Nucleus accumbens (tissue), 56 donors: ENCODE measurements around the gene DACT3.

ENCODE experiments used
- DNase-seq, 56 donors: peaks; one replicate each; lab custom pipeline; 2025; lab: John Stamatoyannopoulos, UW

The DACT3 gene

DNA sequence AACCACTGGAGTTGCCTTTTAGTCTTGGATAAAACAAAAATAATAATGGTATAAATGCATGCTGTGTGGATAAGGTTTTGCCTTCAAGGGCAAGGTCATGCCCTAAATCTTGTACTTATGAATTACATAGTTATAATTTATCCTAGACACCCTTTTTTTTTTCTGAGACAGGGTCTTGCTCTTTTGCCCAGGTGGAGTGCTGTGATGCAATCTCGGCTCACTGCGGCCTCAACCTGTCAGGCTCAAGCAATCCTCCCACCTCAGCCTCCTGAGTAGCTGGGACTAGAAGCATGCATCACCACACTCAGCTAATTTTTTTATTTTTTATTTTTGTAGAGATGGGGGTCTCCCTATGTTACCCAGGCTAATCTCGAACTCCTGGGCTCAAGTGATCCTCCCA is 7.7 kb upstream of the DACT3 start:
- DNase-seq: no peak

DNA sequence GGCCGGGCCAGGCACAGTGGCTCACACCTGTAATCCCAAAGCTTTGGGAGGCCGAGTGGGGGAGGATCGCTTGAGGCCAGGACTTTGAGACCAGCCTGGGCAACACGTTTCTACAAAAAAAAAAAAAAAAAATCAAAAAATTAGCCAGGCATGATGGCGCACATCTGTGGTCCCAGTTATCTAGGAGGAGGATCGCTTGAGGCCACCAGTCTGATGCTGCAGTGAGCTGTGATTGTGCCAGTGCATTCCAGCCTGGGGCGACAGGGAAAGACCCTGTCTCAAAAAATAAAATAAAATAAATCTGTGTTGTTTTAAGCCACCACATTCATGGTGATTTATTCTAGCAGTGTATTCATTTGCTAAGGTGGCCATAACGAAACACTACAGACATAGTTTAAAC is 4.1 kb upstream of the DACT3 start:
- DNase-seq: no peak

DNA sequence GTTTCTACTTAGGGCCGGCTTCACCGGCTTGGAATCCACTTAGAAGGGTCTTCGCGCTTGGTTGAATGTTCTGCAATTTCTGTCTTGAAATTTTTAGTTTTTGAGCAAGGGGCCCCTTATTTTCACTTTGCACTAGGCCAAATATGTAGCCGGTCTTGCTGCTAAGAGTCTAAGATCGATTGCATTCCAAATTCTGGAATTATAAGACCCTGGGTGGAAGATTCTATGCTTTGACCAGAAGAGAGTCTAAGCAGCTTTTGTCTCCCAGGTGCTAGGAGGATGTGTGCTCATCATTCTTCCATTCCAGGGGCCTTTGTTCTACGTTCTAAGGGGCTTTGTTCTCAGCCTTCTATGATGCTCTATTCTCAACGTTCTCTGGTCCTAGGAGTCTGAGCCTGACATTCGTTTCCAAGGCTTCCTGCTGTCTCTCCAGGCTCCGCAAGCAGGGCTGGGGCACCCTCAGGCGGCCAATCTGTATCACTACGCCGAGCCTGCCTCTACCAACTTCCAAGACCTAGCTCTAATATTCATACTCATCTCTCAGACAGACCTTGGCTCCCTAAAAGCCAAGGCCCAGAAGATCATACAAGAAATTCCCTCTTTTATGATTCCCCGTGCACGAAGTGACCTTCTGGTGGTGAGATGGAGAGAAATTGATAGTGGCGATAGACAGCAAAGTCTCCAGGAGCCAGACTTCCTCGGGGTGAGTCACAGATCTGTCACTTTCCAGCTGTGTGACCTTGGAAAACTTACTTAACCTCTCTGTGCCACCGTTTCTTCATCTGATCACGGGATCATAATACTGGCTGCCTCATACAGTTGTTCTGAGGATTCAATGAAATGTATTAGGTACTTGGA is 982 bp upstream of the DACT3 start:
- peak; percentile 15 to 94 (median 85) for DNase-seq

DNA sequence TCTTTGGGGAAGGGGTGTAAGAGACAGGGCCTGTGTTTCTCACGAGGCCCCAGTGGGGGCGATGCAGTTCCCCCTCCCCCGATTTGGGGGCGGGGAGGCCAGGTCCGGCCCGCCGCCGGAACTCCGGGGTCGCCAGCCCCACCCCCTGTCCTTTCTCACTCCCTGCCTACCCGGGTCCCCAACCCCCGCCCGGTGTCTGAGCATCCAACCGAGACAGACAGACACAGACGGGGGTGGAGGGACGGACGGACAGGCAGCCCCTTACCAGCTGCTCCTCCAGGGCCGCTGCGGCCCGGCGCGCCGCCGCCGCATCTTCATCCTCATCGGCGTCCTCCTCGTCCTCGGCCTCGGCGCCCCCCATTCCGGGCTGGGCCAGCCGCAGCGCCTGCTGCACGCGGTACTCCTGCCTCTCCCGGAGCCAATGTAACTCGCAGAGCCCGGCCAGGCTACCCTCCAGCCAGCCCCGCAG is 397 bp downstream of the DACT3 start:
- DNase-seq: peak in 22 of 56 donors; percentile 21 to 69 (median 50)

DNA sequence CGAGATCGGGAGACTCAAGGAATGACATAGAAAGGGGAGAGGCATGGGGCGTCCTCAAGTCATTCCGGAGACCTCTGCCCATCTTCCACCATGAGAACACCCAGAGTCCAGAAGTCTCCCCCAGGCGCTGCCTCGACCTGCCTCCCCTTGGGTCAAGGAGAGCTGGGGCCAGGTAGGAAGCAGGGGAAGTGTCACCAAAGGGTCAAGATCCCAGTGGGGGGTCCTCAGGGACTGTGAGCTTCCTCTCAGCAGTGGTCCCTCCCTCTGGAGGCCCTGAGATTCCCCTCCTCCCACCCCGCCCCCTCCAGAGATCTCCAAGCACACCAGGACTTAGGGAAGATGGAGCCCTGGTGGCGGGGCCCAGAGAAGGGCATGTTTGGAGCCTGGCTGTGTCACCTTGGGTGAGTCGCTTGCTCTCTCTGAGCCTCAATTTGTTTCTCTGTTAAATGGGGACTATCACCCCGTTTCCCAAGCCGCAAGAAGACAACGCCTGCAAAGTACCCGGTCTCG is 919 bp downstream of the DACT3 start:
- DNase-seq: peak in 40 of 56 donors; percentile 12 to 61 (median 42)

DNA sequence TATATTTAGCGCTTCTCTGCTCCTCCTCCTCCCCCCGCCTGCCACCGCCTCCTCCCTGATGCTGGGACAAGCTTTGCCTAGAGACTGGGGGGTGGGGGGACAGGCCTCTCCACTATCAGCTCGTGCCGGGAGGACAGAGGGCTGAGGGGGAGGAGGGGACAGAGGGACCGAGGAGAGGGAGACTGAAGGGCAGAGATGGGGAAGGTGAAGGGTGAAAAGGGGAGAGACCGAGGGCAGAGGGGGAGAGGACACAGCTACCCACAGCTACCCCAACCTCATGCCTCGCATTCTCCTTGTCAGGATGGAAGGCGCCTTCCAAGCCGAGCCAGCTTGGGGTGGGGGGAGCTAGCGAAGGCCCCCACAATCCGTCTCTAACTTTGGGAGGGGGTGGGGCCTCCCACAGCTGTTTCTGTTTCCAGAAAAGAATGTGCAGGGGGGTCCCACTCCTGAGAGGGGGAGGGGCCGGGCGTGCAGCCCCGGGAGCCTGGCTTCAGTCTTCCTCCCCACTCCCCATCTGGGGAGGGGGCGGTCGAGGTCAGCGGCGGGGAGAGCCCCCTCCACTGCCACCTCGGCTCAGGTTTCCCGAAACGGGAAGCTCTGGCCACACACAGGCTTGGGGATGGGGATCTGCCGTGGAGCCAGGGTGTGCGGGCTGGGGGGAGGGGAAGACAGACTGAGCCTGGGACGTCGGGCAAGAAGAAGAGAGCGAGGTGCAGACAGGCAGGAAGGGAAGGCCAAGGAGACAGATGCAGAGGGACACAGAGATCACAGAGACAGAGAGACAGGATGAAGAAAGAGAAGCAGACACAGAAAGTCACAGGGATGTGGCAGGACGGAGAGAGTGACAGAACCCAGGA is 1.6 kb downstream of the DACT3 start:
- peak in 50 of 56 donors; percentile 6 to 70 (median 44) for DNase-seq

DNA sequence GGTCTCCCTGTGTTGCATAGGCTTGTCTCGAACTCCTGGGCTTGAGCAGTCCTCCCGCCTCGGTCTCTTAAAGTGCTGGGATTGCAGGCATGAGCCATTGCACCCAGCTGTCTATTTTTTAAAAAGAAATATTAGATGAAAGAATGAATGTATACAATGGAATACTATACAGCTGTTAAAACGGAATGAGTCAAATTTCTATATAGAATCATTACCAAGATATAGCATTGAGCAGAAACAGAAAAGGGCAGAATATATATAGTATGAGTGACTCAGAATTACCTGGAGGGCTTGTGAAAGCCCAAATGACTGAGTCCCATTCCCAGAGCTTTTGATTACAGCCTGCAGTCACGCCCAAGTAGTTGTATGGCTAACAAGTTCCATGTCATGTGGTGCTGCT is 4.4 kb downstream of the DACT3 start:
- peak in 1 of 56 donors; percentile 8 for DNase-seq

DNA sequence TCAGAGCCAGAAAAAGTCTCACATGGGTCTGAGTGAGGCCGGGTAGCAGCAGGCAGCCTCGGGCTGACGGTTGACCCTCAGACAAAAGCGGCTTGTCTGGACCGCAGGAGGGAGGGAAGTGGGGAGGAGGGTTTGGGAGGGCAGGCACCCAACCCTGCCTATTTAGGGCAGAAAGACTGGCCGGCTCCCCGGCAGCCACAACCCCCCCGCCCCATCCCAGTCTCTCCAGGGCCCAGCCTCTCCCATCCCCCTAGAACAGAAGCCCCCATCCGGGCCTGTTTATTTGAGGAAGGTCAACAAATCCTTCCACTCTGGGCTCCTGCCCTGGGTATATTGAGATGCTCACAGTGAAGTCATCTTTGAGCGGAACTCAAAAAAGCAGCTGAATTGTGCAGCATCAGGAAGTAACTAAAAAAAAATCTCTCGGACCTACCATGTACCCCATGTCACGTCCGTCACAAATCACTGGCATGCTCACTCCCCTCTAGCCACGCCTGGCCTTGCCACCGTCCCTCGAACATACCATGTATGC is 6.3 kb downstream of the DACT3 start:
- peak in 54 of 56 donors; percentile 11 to 90 (median 73) for DNase-seq

DNA sequence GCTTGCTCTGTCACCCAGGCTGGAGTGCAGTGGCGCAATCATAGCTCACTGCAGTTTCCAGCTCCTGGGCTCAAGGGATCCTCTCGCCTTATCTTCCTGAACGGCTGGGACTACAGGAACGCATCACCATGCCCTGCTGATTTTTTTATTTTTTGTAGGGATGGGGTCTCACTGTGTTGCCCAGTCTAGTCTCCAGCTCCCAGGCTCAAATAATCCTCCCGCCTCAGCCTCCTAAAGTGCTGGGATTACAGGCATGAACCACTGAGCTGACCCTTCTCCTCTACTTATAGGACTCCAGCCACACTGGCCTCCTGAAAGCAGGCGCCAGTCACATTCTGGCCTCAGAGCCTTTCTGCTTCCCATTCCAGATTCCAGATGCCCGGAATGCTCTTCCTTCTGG is 10.5 kb downstream of the DACT3 start:
- no peak for DNase-seq

DNA sequence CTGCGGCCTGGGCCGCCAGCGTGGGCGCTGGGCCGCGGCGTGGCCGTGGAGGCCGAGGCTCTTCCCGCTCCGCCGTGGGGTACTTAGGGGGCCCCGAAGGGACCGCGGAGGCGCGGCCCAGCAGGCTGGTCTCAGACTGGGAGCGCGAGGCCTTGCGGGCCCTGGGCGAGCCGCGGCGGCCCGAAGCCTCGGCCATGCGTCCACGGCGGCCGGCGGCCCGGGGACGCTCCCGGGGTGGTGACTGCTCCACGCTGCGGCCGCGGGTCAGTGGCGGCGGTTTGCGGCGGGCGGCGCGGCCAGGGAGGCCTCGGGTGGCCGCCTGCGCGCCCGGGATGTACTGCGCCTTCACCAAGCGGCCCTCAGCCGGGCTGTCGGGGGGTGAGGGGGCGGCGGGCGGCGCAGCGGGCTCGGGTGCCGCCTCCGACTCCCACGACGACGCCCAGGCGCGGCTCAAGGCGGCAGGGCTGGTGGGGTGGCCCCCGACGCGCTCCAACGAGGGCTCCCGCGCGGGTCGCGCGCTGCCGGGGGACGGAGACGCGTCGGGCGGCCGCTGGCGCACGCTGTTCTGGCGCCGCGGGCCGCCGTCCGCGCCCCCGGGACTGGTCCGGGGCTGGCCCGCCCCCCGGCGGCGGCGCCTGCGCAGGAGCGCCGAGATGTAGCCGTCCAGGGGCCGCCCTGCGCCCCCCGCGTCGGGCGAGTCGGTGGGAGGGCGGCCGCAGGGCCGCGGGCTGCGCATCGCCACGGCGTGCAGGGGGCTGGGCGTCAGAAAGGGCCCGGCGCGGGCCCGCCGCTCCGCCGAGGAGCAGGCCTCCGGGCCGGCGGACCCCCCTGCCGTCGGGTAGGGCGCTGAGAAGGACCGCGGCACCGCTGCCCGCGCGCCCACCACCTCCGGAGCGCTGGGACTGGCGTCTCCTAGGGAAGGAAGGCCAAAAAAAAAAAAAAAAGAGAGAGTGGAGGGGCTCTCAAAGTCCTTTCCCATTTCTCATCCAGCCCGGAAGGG is 11.7 kb downstream of the DACT3 start:
- DNase-seq: no peak

DNA sequence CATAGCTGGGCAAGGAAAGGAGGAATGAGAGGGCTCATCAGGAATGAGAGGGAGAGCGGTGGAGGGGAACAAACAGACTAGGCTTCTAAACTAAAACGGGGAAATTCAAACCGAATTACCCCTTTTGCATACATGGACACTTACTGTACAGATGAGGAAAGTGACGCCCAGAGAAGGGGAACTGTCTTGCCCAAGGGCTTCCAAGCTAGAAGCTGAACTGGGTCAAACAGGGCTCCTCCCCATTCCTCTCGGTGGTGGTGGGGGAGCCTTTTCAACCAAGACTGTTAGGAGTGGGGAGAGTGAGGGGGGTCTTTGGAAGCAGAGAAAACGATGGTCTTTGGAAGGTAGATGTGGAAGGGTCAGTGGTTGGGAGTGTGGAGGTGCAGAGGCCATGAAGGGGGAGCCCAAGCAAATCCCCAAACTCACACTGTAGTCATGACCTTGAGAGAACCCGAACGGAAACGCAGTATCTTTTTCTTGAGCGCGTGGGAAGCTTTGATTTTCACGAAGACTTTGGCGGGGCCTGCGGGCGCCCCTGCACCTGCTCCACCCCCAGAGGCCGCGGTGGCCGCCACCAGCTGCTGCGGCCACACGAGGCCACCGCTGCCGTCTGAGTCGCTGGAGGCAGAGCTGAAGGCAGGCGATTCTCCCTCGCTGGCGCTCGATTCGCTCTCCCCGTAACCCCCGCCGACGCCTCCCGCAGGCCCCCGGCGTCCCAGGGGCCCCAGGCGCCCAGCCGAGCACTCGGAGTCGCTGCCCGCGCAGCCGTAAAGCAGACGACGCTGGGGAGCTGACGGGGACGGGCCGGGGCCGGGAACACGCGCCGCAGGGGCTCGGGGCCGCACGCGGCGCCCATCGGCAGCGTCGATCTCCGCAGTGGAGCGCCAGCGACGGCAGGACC is 12.7 kb downstream of the DACT3 start:
- no peak for DNase-seq

DNA sequence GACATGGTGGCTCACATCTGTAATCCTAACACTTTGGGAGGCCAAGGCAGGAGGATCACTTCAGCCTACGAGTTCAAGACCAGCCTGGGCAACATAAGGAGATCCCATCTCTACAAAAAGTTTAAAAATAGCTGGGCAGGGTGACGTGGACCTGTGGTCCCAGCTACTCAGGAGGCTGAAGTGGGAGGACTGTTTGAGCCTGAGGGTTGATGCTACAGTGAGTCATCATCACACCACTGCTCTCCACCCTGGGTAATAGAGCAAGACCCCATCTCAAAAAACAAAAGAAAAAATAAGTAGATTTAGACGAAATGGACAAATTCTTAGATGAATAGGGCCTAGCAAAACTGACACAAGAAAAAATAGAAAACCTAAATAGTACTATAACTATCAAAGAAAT is 14.6 kb downstream of the DACT3 start:
- DNase-seq: no peak

DNA sequence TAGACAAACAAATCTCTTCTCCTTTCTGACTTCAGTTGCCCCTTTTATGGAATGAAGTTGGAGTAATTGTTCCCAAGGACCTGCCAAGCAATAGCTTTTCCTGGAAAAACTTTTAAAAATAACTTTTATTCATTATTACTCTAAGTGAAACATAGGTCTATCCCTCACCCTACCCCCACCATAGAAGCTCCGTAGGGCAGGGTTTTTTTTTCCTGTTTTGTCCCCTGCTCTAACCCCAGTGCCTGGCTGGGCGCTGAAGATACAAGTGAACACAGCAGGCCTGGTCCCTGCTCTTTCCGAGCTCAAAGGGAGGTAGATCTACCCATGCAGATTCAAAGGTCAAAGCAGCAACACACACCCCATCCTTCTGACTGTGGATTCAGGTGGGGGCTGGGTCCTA is 16.3 kb downstream of the DACT3 start:
- no peak for DNase-seq

DNA sequence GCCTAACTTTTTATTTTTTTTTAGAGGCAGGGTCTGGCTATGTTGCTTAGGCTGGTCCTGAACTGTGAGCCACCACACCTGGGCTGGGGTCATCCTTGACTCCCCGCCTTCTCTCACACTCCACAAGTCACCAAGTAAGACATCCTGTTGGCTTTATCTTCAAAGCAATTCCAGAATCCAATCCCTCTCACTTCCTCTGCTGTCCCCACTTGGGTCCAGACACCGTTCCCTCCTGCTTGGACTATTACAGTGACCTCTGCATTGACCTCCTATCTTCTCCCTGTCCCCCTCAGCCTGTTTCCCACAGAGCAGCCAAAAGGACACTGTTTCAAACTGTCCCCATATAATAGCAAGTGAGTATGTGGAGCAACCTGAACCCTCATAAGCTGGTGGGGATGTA is 20.3 kb downstream of the DACT3 start:
- DNase-seq: no peak

DNA sequence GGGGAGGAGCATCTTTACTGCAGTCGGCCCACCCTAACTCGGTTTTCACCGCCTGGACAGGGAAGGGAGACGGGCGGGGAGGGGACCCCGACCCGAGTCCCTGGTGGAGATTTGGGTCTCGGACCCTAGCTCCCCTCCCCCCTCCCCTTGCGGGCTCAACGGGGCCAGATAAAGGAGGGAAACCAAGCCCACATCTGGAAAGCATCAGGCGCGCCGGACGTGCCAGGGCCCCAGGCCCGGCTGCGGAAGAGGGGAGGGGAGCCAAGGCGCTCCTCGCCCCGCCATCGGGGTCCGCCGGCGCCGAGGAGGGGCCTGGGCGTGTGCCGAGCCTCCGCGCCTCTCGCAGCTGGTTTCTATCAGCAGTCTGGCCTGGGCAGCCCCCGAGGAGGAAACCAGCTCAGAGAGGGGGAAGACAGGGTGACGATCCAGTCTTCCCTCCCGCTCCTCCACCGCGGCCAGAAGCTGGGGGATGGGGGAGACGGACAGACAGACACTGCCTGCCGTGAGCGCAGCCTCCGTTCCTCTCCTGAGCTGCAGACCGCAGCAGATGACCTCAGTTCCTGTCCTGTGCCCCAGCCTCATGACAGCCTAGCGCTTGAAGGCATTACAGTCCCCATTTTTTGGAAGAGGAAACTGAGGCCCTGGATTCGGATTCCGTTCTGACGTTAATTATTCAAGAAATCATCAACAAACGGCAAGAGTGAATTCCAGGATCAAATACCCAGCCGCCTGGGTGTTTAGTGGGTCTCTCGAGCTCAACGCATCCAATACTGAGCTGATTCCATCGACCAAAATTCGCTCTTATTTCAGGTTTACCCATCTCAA is 21.4 kb downstream of the DACT3 start:
- DNase-seq: peak in 14 of 56 donors; percentile 13 to 62 (median 30)

DNA sequence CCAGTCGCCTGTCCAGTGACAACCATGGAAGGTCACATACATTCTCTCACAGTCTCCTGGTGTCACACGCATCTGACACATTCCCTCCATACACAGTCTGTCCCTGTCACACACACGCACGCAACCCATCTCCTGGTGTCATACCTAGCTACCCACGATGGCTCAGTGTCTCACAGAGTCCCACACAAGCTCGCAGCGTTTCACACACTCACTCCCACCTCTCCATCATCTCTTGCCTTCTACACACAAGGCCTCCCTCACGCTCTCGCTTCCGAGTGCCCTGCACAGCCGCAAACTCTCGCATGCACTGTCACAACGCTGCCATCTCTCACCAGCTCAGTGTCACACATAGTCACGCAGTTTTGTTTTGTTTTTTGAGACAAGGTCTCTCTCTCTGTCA is 23.8 kb downstream of the DACT3 start:
- DNase-seq: peak in 30 of 56 donors; percentile 11 to 73 (median 32)

DNA sequence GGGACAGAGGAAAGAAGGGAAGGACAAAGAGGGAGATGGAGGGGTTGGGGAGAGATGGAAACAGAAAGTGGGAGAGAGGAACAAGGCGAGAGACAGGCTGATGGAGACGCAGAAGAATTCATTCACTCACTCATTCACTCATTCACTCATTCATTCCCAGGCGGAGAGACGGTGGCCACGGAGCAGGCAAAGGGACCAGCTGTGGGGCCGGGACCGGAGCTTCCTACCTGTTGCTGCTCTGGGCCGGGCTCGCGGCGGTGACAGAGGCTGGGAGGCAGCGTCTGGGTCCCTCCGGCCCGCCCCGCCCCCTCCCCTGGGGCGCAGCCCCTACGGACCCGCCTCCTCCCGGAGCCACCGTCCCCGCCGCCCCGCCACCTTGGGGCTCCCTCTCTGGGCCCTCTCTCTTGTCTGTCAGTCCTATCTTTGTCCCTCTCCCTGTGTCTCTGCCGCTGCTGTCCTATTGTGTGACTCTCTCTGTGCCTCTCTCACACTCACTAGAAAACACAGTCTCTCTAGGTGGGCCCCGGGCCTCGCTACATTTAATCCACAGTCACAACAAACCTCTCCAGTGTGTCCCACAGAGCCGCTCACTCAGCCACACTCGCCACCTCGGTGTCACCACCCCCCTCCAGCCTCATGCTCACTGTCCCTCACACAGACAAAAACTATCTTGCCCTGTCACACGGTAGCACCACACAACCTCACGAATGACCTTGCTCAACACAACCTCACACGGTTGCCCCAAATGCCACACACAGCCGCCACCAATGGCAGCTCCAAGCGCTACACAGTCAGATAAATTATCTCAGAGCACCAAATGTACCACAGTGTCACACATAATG is 24.8 kb downstream of the DACT3 start, which contains the start of gene GNG8:
Gene GNG8 (minus strand): TSS at position 283 of the 842 bp plus-strand sequence. CDS start 1,520 bp downstream, outside the sequence.
- peak in 5 of 56 donors; percentile 13 to 53 (median 19) for DNase-seq
